PC-9 (cell line): ENCODE measurements around the gene DENND1A.

ENCODE experiments used
- CTCF ChIP-seq: fragments of 200-600 bp; sonication (generic); conservative IDR thresholded peaks from 2 replicates; pipeline ENCODE4 v1.6.1; 2017; ENCODE audit warnings: mixed run types, antibody characterized with exemption, mild to moderate bottlenecking, moderate library complexity
- EZH2 ChIP-seq: fragments of 200-600 bp; sonication (generic); IDR thresholded peaks from 2 replicates; pipeline ENCODE4 v1.8.0; 2017; ENCODE audit warnings: antibody characterized with exemption, low read depth

GRCh38 chr9:123749580-123750202 lies 180.2 kb downstream of the DENND1A start:
- TF ChIP-seq CTCF, result no peak
- TF ChIP-seq EZH2, result no peak
